OCI-LY7 (cell line): Measurements from ENCODE around the gene C1orf216. TPM values are rescaled to one million over a fixed set of nuclear protein-coding genes. Genes with fewer than 3 reads are reported as not detected.

Source experiments
- BruUV-seq: library from RNA; stranded (reverse); fragments of 400-500 nt; replicated peaks from 2 replicates; lab custom pipeline; 2021; lab: Mats Ljungman, UMichigan
- CTCF ChIA-PET: fragments of 300-600 bp; sonication (Branson Sonifier 250); formaldehyde crosslinking; loops from one replicate; lab custom pipeline; 2022; ENCODE audit warnings: antibody characterized with exemption; ENCODE audit not compliant: unreplicated experiment; lab: Charles Lee
- POLR2A ChIA-PET: fragments of 300-600 bp; sonication (Branson Sonifier 250); formaldehyde crosslinking; loops from one replicate; lab custom pipeline; 2022; ENCODE audit warnings: antibody characterized with exemption; lab: Charles Lee
- DNase-seq: peaks from one replicate; pipeline ENCODE4 v3.0.0-alpha.2; 2015; ENCODE audit warnings: low spot score
- H2AFZ ChIP-seq: fragments of 200-600 bp; sonication (generic), shearing (Covaris generic); 2 replicates; pipeline ENCODE4 v1.6.1; 2014; ENCODE audit warnings: mild to moderate bottlenecking, antibody characterized with exemption, low read length, moderate library complexity
- H3K27ac ChIP-seq: fragments of 200-600 bp; sonication (generic); 2 replicates; pipeline ENCODE4 v1.5.1; 2014; ENCODE audit warnings: mixed run types, low read depth, mild to moderate bottlenecking, moderate library complexity, low read length, inconsistent platforms; ENCODE audit not compliant: poor library complexity, severe bottlenecking
- H3K36me3 ChIP-seq: fragments of 200-600 bp; sonication (generic); 2 replicates; pipeline ENCODE4 v1.6.1; 2014; ENCODE audit warnings: mild to moderate bottlenecking, antibody characterized with exemption, low read length, moderate library complexity, mixed read lengths; ENCODE audit not compliant: insufficient read depth
- H3K4me1 ChIP-seq: fragments of 200-600 bp; sonication (generic); 2 replicates; pipeline ENCODE4 v1.5.1; 2014; ENCODE audit warnings: mild to moderate bottlenecking, low read length; ENCODE audit not compliant: insufficient read depth, poor library complexity, severe bottlenecking
- H3K4me2 ChIP-seq: fragments of 200-600 bp; sonication (generic); 2 replicates; pipeline ENCODE4 v1.6.1; 2014; ENCODE audit warnings: mild to moderate bottlenecking, low read length
- H3K4me3 ChIP-seq: fragments of 200-600 bp; sonication (generic); 2 replicates; pipeline ENCODE4 v1.5.1; 2014; ENCODE audit warnings: mild to moderate bottlenecking, low read depth, low read length; ENCODE audit not compliant: poor library complexity, severe bottlenecking
- H3K79me2 ChIP-seq: fragments of 200-600 bp; sonication (generic); 2 replicates; pipeline ENCODE4 v1.6.1; 2016; ENCODE audit warnings: low read depth, mild to moderate bottlenecking, low read length, moderate library complexity, mixed read lengths; ENCODE audit not compliant: insufficient read depth
- H3K9me2 ChIP-seq: fragments of 200-600 bp; sonication (generic); 2 replicates; pipeline ENCODE4 v1.6.1; 2016; ENCODE audit warnings: mild to moderate bottlenecking, low read length, mixed read lengths; ENCODE audit not compliant: insufficient read depth
- H3K9me3 ChIP-seq: fragments of 200-600 bp; sonication (generic); 2 replicates; pipeline ENCODE4 v1.6.1; 2014; ENCODE audit warnings: mild to moderate bottlenecking, mixed run types, low read length, mixed read lengths
- H4K20me1 ChIP-seq: fragments of 200-600 bp; sonication (generic); 2 replicates; pipeline ENCODE4 v1.6.1; 2014; ENCODE audit warnings: mild to moderate bottlenecking, antibody characterized with exemption, low read length, moderate library complexity, mixed read lengths; ENCODE audit not compliant: insufficient read depth
- EZH2phosphoT487 ChIP-seq: fragments of 200-600 bp; sonication (generic); IDR thresholded peaks from 2 replicates; pipeline ENCODE4 v1.6.1; 2018; ENCODE audit warnings: low read depth, borderline replicate concordance, mild to moderate bottlenecking, mixed run types, antibody characterized with exemption, low read length, moderate library complexity, mixed read lengths
- intact Hi-C: fragments of 100-400 bp; cut with micrococcal nuclease; formaldehyde crosslinking; loops from one replicate; pipeline ENCODE4 v1.10.0; 2022; ENCODE audit not compliant: unreplicated experiment
- total RNA-seq, 2 experiments: library from RNA; depleted of rRNA in 1 of 2; stranded (reverse); fragments of >200 nt in 1 of 2; shearing (Covaris generic) in 1 of 2; gene quantifications; 2 replicates each; pipeline ENCODE4 v1.2.3, GENCODE V29; 2014 to 2022
- TF ChIP-seq, protein P1 (sequence below): fragments of 200-600 bp; sonication (generic); conservative IDR thresholded peaks from 2 replicates; pipeline ENCODE4 v1.5.1; 2014; ENCODE audit warnings: mild to moderate bottlenecking, antibody characterized with exemption, low read length, moderate library complexity, mixed read lengths

C1orf216 gene
- total RNA-seq, 2 experiments from 2014 or later = 8.8 to 15.3 TPM

DNA sequence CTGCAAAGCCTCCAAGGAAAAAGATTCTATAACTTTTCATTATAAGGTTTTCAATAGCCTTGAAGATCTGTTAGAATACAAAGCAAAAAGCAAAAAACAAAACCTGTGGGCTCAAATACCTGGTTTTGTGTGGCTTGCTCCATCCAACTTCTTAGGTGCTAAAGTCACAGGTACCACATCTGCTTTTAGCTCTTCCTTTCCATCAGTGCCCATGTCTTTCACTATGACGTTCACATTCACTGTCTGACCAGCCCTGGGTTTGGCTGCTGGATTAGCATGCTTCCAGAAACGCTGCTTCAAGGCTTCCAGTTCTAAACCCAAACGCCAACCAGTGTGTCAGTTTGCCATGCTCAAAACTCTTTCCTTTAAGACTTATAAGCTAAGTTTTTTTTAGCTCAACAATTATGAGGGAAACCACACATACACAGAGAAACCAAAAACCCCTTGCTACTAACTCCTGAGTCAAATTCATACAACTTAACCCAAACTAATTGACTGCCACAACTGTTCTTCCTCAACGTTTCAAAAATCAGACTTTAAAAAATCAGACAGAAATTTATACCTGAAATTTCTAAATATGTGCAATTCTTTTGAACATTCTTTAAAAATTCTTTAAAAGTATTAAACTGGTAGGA lies 35.1 kb upstream of the C1orf216 start:
- no TSS peak for BruUV-seq
- Histone ChIP-seq H3K4me1 (peaks cover 20% of the 10 kb centered on the region), H3K36me3 (peaks cover 97% of the 10 kb centered on the region), H4K20me1 (peaks cover 14% of the 10 kb centered on the region; the same call in 1 of the 2 replicates), H3K9me2 (no peaks in the 10 kb centered on the region), H3K4me3 (no peak overlapping the region), H2AFZ (no peak overlapping the region), H3K79me2 (peaks cover 18% of the 10 kb centered on the region), H3K9me3 (no peaks in the 10 kb centered on the region), H3K27ac (no peak overlapping the region), H3K4me2 (no peak overlapping the region)
- CTCF ChIA-PET = no interaction called here
- no peak for DNase-seq
- POLR2A ChIA-PET = interaction anchor here (0.5 to 1.0 kb wide), 5 partner anchors 9 to 715 kb away, joined by 3 to 4 read pairs (median 3); no protein-coding TSS in a partner anchor
- intact Hi-C loops = no loop called here
- TF ChIP-seq EZH2phosphoT487 = no peak
- TF ChIP-seq, protein P1, sequence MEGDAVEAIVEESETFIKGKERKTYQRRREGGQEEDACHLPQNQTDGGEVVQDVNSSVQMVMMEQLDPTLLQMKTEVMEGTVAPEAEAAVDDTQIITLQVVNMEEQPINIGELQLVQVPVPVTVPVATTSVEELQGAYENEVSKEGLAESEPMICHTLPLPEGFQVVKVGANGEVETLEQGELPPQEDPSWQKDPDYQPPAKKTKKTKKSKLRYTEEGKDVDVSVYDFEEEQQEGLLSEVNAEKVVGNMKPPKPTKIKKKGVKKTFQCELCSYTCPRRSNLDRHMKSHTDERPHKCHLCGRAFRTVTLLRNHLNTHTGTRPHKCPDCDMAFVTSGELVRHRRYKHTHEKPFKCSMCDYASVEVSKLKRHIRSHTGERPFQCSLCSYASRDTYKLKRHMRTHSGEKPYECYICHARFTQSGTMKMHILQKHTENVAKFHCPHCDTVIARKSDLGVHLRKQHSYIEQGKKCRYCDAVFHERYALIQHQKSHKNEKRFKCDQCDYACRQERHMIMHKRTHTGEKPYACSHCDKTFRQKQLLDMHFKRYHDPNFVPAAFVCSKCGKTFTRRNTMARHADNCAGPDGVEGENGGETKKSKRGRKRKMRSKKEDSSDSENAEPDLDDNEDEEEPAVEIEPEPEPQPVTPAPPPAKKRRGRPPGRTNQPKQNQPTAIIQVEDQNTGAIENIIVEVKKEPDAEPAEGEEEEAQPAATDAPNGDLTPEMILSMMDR = no peak

DNA sequence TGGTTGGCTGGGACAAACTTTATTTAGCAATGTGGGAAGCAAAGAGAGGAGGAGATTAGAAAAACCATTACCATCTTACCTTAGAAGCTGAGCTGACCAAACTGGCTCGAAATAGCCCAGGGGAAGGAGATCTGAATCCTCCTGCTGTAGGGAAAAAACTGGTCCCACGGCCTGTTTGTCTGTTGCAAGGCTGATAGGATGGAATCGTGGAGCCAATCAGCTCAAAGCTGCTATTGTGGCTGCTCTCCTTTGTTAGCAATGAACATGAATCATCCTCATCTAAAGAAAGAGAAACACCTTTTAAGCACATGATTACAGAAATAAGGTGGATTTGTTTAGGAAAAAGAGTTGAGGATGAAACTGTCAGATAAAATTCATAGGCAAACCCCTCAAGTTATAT lies 29.6 kb upstream of the C1orf216 start:
- H3K4me1 ChIP-seq = no peaks in the 10 kb centered on the region
- no peak overlapping the region for H2AFZ ChIP-seq
- H3K9me2 ChIP-seq = no peaks in the 10 kb centered on the region
- no TSS peak for BruUV-seq
- TF ChIP-seq, protein P1 = no peak
- no peak for TF ChIP-seq EZH2phosphoT487
- intact Hi-C loops = no loop called here
- DNase-seq = no peak
- H3K4me3 ChIP-seq = no peak overlapping the region
- CTCF ChIA-PET = no interaction called here
- no peak overlapping the region for H3K4me2 ChIP-seq
- POLR2A ChIA-PET = interaction anchor here (0.6 to 2.0 kb wide), 2 partner anchors 11 to 169 kb away, joined by 6 read pairs; no protein-coding TSS in a partner anchor
- H3K79me2 ChIP-seq = no peaks in the 10 kb centered on the region
- H4K20me1 ChIP-seq = peaks cover 9% of the 10 kb centered on the region; the same call in 1 of the 2 replicates
- no peaks in the 10 kb centered on the region for H3K9me3 ChIP-seq
- H3K27ac ChIP-seq = no peak overlapping the region
- H3K36me3 ChIP-seq = peaks cover 98% of the 10 kb centered on the region

GRCh38 chr1:35745124-35745730 lies 26.5 kb upstream of the C1orf216 start:
- Histone ChIP-seq H3K4me2 (no peak overlapping the region), H3K79me2 (no peaks in the 10 kb centered on the region), H3K4me1 (no peaks in the 10 kb centered on the region), H3K4me3 (no peak overlapping the region), H3K9me2 (no peaks in the 10 kb centered on the region), H2AFZ (no peak overlapping the region), H3K9me3 (no peaks in the 10 kb centered on the region), H3K27ac (no peak overlapping the region), H3K36me3 (peaks cover 97% of the 10 kb centered on the region), H4K20me1 (no peaks in the 10 kb centered on the region)
- no peak for TF ChIP-seq EZH2phosphoT487
- TF ChIP-seq, protein P1 = no peak
- ChIA-PET POLR2A (interaction anchor here (0.8 to 0.9 kb wide), 2 partner anchors 15 to 289 kb away, joined by 4 read pairs; no protein-coding TSS in a partner anchor), CTCF (no interaction called here)
- intact Hi-C loops = no loop called here
- no TSS peak for BruUV-seq
- no peak for DNase-seq
